NCI-H226 (cell line): Measurements from ENCODE around the gene HERPUD2.
A peak's percentile ranks its signal among the peaks of the same experiment; 100 is the strongest.
"Not testable (repeated sequence)": the region's sequence is repeated elsewhere in the genome, so short reads cannot be mapped to it uniquely, and the experiment has no call there.

ENCODE experiments used
- DNase-seq: peaks from one replicate; pipeline ENCODE4 v3.0.0-alpha.2; 2015

The HERPUD2 gene

GRCh38 chr7:35712563-35713226, 17.8 kb upstream of the HERPUD2 start:
- no peak for DNase-seq

- DNase-seq: peak; percentile 90
Measured at GRCh38 chr7:35707422-35707821, 12.5 kb upstream of the HERPUD2 start.

DNA sequence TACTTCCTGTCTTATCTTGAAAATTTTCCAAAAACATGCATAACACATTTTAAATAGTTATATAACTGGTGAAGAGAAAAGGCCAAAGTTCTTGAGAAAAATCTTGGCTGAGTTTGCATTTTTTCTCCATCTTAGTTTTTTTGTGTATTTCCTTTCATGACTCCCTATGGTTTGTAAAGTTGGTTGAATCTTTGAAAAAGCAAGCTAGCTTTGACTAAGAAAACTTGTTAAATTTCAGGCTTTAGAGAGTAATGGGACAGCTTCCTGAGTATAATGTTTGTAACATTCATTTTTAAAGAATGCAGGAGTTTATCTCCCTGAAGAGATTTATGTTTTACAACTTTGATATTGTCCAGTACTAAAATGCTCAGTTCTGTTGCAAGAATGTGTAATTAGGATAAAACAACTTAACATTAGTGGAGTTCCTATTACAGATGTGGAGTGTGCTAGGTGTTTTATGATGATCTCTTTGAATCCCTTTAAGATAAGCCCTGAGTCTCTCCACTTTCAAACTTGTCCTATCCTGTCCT, 11.1 kb upstream of the HERPUD2 start:
- DNase-seq: peak; percentile 41

GRCh38 chr7:35704261-35704660, 9.3 kb upstream of the HERPUD2 start:
- DNase-seq: no peak

DNA sequence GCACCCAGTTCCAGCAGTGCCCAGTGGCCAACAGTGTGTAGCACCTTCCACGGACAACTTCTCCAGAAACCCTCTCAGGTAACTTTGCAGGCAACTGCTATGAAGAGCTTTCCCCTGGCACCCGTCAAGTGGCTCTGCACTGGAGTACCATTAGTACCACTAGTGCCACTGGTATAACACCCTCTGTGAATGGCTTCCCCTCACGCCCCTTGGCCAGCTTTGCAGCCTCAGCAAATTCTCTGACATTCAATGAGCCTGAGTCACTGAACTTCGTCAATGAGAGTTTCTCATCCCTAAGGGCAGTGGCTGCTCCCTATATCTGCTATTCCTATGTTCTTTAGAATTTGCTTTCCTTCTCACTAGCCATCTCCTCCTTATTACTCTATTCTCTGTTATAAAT, 7.6 kb upstream of the HERPUD2 start:
- DNase-seq: no peak

GRCh38 chr7:35701287-35701900, 6.5 kb upstream of the HERPUD2 start:
- DNase-seq: no peak

GRCh38 chr7:35700865-35701264, 5.9 kb upstream of the HERPUD2 start:
- no peak for DNase-seq

DNA sequence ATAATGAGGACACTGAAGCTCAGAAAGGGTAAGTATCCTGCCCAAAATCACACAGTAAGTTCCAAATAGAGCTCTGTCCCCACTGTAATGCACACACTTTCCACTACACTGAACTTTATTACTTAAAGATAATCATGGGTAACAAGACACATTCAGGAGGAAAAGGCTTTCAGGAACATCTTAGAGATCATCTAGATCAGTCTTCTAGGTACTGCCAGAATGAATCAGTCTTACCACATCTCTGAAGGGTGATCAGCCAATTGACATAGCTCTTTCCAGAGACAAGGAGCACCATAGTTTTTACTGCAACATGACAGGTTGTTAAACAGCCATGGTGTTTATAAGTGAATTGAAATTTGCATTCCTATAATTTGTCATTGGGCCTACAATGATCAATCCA, 5.4 kb upstream of the HERPUD2 start:
- DNase-seq: no peak

DNA sequence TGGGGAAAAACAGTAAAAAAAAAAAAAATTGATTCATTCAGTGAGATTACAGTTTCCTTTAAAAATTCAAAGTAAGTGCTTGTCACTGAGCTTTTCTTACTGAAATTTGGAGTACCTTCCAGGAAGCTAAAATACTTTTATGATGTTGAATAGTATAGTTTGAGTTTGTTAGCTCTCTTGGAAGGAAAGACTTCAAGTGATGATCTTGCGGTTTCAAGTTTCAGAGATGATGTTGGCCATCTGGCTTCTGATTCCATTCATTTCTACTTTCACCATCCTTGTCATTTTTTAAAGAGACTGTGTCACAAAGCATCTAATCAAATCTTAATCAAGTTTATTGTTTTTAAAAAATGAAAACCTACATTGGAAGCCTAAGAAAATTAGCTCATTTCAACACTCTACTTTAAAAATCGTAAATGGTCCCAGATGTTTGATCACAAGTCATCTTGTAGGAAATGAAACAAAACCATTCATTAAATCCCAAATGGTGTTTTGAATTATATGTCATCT, 4.9 kb upstream of the HERPUD2 start:
- no peak for DNase-seq

DNA sequence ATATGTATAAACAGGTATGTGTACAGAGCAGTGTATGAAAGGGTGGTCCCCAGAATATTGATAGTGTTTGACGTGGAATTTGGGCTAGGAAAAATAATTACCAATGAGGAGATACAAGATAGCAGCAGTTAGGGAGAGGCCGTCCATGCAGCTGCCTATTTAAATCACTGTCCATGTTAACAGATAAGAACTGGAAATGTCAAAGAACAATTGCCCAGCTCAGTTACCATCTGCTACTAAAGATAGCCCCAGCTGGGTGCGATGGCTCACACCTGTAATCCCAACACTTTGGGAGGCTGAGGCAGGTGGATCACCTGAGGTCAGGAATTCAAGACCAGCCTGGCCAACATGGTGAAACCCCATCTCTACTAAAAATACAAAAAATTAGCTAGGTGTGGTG, 3.4 kb upstream of the HERPUD2 start:
- not testable (repeated sequence) for DNase-seq

DNA sequence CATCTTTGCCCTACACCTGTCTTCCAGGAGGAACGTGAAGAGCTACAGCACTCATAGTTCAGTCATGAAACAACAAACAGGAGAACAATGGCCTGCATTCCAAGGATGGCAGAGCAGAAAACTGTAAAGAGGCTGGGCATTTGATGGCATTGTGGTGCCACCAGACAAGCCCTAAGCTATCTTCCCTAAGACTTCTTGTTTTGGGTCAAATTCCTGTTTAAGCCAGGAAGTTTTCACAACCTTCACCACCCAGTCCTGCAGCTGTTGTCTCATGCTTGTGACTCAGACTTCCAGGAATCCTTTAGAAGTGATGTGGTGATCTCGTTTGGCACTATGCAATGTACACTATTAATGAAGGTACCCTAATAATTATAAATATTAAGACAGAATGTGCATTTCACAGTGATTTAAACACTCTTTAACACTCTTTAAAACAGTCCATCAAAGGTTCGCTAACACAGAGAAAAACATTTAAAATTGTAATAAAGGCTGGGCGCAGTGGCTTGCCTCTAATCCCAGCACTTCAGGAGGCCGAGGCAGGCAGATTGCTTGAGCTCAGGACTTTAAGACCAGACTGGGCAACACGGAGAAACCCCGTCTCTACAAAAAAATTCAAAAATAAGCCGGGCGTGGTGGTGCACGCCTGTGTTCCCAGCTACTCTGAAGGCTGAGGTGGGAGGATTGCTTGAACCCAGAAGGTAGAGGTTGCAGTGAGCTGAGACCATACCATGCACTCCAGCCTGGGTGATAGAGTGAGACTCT, 2.7 kb upstream of the HERPUD2 start:
- DNase-seq: peak; percentile 80

DNA sequence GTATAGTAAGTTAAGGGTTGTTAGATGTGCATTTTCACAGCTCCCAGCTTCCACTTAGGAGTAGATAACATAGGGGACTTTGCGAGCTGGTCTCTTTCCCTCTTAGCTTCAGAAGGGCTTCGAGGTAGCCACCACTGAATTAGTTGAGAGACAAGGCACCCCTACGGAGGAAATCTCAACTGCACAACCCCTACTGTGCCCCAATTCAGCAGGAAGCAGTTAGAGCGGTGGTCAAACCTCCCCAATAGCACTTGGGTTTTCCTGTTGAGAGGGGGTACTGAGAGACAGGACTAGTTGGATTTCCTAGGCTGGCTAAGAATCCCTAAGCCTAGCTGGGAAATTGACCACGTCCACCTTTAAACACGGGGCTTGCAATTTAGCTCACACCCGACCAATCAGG, 1.1 kb upstream of the HERPUD2 start:
- no peak for DNase-seq

GRCh38 chr7:35695473-35695850, 527 bp upstream of the HERPUD2 start:
- DNase-seq: no peak

DNA sequence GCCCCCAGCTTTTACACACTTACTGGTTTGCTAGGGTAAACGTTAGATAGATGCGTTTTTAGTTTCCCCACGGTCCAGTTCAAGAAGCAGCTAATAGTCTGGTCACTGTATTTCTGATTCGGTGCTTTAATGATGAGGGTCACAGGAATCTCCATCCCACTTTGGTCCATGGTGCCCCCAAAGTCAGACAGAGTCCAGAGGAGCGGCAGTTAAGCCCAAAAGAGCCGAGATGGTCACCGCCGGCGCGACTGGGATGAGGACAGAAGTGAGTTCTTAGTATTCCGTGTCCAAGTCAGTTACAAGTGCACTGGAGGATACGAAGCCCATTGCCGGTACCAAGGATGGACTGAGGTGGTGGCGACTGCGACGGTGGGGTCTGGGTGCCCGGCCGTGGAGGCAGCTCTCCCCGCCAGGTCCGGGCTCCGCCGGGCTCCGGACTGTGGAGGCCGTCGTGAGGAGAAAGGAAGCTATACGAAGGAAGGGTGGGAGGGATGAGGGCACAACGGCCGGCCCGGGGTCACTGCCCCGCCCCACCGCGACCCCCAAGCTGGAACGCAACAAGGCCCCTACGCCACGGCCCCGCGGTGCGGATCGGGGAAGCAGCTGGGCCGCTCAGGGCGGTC, 663 bp downstream of the HERPUD2 start:
- DNase-seq: no peak

DNA sequence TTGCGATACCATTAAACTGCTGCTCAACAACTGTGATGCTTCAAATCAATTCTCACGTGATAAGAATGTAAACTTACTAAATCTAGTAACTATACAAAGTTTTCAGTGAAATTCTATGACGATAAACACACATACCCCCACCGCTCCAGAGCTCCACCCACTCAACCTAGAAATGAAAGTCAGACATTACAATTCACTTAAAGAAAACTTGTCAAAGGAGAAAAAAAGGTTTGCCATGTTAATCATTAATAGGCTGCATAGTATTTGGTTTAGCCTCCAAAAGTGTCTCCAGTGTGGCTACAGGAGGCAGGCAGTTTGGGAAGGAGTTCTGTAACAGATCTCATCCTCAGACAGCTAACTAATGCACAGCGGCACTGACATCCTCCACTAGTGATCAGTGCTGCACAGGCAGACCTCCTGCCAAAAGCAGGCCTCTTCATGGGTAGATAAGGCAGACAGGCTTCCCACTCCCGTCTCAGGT, 3.1 kb downstream of the HERPUD2 start:
- DNase-seq: no peak

DNA sequence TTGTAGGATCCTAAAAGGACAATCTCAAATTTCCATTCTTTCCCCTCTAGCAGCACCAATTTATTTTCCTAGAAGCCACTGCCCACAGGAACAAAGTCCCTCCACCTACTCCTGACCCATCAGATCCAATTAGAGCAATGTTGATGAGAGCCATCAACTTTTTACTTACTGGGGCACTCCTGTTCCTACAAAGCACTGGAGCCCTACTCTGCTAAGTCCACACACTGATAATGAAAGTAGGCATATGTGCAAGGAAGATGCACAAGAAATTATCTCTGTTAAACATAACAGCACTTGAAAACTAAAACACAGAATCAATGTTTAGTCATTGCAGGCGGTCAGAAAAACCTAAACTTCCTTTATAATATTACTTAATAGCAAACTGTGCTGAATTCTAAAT, 3.6 kb downstream of the HERPUD2 start:
- DNase-seq: no peak

DNA sequence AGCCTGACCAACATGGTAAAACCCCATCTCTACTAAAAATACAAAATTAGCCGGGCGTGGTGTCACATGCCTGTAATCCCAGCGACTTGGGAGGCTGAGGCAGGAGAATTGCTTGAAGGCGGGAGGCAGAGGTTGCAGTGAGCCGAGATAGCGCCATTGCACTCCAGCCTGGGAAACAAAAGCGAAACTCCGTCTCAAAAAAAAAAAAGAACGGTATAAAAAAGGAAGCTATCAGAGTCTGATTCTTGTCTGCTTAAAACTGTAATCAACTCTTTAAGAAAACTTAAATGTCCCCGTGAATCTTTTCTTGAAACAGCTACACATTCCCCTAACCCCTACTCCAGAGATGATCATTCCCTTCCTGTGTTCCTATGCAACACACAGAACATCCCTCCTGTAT, 4.3 kb downstream of the HERPUD2 start:
- not testable (repeated sequence) for DNase-seq

GRCh38 chr7:35685781-35686180, 9.2 kb downstream of the HERPUD2 start:
- DNase-seq: no peak

DNA sequence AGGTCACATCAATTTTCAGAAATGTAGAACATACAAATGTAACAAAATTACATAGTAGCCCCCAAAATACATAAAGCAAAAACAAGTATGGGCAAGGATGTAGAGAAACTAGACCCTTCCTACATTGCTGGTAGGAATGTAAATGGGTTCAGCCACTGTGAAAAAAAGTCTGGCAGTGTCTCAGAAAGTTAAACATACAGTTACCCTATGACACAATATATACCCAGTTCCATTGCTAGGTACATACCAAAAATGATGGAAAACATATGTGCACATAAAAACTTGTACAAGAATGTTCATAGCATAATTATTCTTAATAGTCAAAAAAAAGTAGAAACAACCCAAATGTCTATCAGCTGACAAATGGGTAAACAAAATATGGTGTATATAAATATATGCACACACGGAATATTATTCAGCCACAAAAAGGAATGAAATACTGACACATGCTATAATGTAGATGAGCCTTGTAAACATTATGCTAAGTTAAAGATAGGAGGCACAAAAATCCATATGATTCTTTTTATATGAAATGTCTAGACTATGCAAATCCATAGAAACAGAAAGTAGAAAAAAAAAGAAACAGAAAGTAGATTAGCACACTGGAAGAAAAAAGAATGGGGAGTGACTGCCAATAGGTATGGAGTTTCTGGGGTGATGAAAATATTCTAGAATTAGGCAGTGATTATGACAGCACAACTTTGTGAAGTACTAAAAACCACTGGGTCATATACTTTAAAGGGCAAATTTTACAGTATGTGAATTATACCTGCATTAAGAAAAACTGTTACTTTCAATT, 13.5 kb downstream of the HERPUD2 start:
- no peak for DNase-seq

DNA sequence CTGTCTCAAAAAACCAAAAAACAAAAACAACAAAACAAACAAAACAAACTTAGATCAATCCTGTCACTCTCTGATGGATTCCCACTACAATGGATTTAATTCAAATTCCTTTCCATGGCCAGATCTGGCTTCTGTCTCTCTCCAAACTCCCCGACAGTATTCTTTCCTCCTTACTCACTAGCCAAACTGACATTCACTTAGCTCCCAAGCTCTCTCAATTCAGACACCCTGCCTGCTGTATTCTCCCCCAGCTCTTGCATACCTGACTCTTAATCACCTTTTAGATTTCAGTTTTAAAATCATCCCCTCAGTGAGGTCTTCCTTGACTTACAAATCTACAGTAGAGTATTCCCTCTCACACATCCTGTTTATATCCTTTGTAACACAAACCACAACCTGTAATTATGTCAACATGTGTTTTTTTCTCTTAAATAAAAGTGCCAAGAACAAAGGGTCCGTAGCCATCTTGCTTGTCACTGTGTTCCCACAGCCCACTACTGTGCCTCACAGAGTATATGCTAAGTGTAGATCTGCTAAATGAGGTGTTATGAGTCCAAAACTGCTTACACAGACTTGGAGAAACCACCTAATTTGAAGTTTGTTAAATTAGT, 14.4 kb downstream of the HERPUD2 start:
- peak; percentile 17 for DNase-seq

- no peak for DNase-seq
Measured at GRCh38 chr7:35677582-35678356, 17.2 kb downstream of the HERPUD2 start.
